ENCODE measurements around the gene NFKBIE. TPM values are rescaled to one million over a fixed set of nuclear protein-coding genes. Genes with fewer than 3 reads are reported as not detected.

The NFKBIE gene
- total RNA-seq, 1 donor from 2014 or later: 5.3 TPM

GRCh38 chr6:44269921-44270525 lies 4.7 kb upstream of the NFKBIE start, which contains the start of gene TMEM151B:
Gene TMEM151B, plus strand, starts transcription at chr6:44270450. Its CDS starts 293 bp downstream, at chr6:44270743.
- H3K27me3 ChIP-seq (ENCODE audit: control insufficient read depth, insufficient read depth, low read length): peaks cover 18% of the 10 kb centered on the region
- no peak for TF ChIP-seq CTCF (IDR thresholded peaks at IDR 0.05; ENCODE audit: insufficient read depth, low read length, severe bottlenecking)
- FAIRE-seq: no peak
- H3K36me3 ChIP-seq (ENCODE audit: control insufficient read depth, insufficient read depth, low read length): no peaks in the 10 kb centered on the region
- no peak for DNase-seq (ENCODE audit: low read depth)
- H3K4me3 ChIP-seq (ENCODE audit: low read depth, low read length): no peak within 1 kb of the TSS

GRCh38 chr6:44269178-44269920 lies 4.0 kb upstream of the NFKBIE start:
- no peaks in the 10 kb centered on the region for H3K36me3 ChIP-seq (ENCODE audit: control insufficient read depth, insufficient read depth, low read length)
- no peak for TF ChIP-seq CTCF (IDR thresholded peaks at IDR 0.05; ENCODE audit: insufficient read depth, low read length, severe bottlenecking)
- H3K27me3 ChIP-seq (ENCODE audit: control insufficient read depth, insufficient read depth, low read length): peaks cover 18% of the 10 kb centered on the region
- FAIRE-seq: no peak
- peak; percentile 62 for DNase-seq (ENCODE audit: low read depth)
- H3K4me3 ChIP-seq (ENCODE audit: low read depth, low read length): no peak overlapping the region

- H3K27me3 ChIP-seq (ENCODE audit: control insufficient read depth, insufficient read depth, low read length): peaks cover 18% of the 10 kb centered on the region
- peak; percentile 95 for TF ChIP-seq CTCF (IDR thresholded peaks at IDR 0.05; ENCODE audit: insufficient read depth, low read length, severe bottlenecking)
- DNase-seq (ENCODE audit: low read depth) (peak; percentile 55), FAIRE-seq (no peak)
- H3K4me3 ChIP-seq (ENCODE audit: low read depth, low read length): no peak overlapping the region
- no peaks in the 10 kb centered on the region for H3K36me3 ChIP-seq (ENCODE audit: control insufficient read depth, insufficient read depth, low read length)
These were observed 2.8 kb upstream of the NFKBIE start for GRCh38 chr6:44268095-44268628.

- DNase-seq (ENCODE audit: low read depth) (no peak), FAIRE-seq (no peak)
- peaks cover 16% of the 10 kb centered on the region for H3K27me3 ChIP-seq (ENCODE audit: control insufficient read depth, insufficient read depth, low read length)
- H3K36me3 ChIP-seq (ENCODE audit: control insufficient read depth, insufficient read depth, low read length): no peaks in the 10 kb centered on the region
- TF ChIP-seq CTCF (IDR thresholded peaks at IDR 0.05; ENCODE audit: insufficient read depth, low read length, severe bottlenecking): no peak
- no peak overlapping the region for H3K4me3 ChIP-seq (ENCODE audit: low read depth, low read length)
These were observed 1.9 kb upstream of the NFKBIE start for GRCh38 chr6:44267252-44267651.

- DNase-seq (ENCODE audit: low read depth): no peak
- no peak for TF ChIP-seq CTCF (IDR thresholded peaks at IDR 0.05; ENCODE audit: insufficient read depth, low read length, severe bottlenecking)
- Histone ChIP-seq H3K36me3 (ENCODE audit: control insufficient read depth, insufficient read depth, low read length) (peaks cover 4% of the 10 kb centered on the region), H3K4me3 (ENCODE audit: low read depth, low read length) (no peak overlapping the region), H3K27me3 (ENCODE audit: control insufficient read depth, insufficient read depth, low read length) (peaks cover 7% of the 10 kb centered on the region)
- no peak for FAIRE-seq
These were observed 996 bp upstream of the NFKBIE start for GRCh38 chr6:44266347-44266746.
